Activated CD8-positive, alpha-beta memory T cell treated with anti-CD3 and anti-CD28 coated beads for 36 hours (primary cell): Measurements from ENCODE around the gene NLRP6. TPM values are rescaled to one million over a fixed set of nuclear protein-coding genes. Genes with fewer than 3 reads are reported as not detected.
"Not testable (repeated sequence)": the region's sequence is repeated elsewhere in the genome, so short reads cannot be mapped to it uniquely, and the experiment has no call there.

Experiments used
- CTCF ChIA-PET: fragments of 350-600 bp; sonication (Branson Sonifier 250); formaldehyde crosslinking; loops from one replicate; lab custom pipeline; 2021; ENCODE audit warnings: antibody characterized with exemption; lab: Charles Lee
- POLR2A ChIA-PET: fragments of 350-600 bp; sonication (Branson Sonifier 250); formaldehyde crosslinking; loops from one replicate; lab custom pipeline; 2021; ENCODE audit warnings: antibody characterized with exemption; lab: Charles Lee
- total RNA-seq, 2 experiments: library from RNA; stranded (reverse); gene quantifications; one replicate each; pipeline ENCODE4 v1.2.3, GENCODE V29; 2021

Gene NLRP6
- total RNA-seq, 2 experiments from 2014 or later, result 1.5 to 1.8 TPM

DNA sequence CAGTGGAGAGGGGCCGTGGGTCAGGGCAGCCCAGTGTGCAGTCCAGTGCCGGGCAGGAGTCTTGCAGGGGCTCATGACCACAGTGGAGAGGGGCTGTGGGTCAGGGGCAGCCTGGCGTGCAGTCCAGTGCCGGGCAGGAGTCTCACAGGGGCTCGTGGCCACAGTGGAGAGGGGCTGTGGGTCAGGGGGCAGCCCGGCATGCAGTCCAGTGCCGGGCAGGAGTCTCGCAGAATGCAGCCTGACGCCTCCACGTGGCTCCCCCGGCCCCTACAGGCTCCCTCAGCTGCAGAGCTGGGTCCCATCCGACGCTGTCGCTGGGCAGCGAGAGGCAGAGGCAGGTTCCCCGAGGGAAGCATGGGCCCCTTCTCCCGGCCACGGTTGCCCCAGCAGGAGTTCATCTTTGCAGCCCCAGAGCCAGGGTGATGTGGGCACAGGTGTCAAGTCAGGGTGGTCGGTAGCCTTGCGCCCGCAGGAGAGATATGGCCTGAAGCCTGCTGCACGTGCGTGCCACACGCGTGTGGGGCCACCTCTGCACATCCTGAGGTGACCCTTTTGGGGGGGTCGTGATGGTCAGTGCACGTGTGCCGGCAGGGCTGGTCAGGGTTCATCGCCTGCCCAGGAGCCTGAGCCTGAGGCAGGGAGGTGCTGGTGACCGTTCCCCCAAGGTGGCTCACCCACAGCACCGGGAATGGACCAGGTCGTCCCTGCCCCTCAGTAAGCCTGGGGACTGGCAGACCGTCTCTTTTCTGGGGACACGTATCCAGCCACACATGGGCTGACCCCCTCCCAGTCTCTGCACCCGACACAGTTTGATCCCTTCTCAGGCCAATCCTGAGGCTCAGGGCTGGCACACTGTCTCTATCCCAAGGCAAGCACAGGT lies 18.2 kb downstream of the NLRP6 start:
- POLR2A ChIA-PET, result no interaction called here
- CTCF ChIA-PET, result interaction anchor here (2.6 kb wide), 1 partner anchor 9 kb away, joined by 17 read pairs; no protein-coding TSS in a partner anchor

DNA sequence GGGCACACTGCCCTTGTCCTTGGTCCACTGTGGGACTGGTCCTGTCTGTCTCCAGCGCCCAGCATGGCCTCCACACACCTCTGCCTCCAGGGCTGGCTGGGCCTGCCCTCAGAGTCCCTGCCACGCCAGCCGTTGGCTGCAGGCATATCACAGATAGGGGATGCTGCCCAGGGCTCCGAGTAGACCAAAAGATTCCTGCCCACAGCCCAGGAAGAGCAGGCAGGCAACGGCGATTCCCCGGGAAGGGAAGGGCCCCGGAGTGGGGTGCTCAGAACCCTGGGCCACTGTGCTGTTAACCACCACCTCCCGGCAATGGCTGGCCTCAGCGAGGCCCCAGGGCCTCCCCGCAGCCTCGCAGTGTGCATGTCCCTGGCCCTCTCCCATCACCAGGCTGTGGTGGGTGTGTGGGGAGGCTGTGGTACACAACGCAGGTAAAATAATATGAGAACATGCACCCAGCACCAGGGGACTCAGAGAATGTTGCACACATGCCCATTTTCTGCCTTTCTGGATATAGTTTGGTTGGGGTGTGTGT lies 18.9 kb downstream of the NLRP6 start:
- POLR2A ChIA-PET, result interaction anchor here (0.6 kb wide), 1 partner anchor 85 kb away, joined by 3 read pairs; no protein-coding TSS in a partner anchor
- CTCF ChIA-PET, result no interaction called here

DNA sequence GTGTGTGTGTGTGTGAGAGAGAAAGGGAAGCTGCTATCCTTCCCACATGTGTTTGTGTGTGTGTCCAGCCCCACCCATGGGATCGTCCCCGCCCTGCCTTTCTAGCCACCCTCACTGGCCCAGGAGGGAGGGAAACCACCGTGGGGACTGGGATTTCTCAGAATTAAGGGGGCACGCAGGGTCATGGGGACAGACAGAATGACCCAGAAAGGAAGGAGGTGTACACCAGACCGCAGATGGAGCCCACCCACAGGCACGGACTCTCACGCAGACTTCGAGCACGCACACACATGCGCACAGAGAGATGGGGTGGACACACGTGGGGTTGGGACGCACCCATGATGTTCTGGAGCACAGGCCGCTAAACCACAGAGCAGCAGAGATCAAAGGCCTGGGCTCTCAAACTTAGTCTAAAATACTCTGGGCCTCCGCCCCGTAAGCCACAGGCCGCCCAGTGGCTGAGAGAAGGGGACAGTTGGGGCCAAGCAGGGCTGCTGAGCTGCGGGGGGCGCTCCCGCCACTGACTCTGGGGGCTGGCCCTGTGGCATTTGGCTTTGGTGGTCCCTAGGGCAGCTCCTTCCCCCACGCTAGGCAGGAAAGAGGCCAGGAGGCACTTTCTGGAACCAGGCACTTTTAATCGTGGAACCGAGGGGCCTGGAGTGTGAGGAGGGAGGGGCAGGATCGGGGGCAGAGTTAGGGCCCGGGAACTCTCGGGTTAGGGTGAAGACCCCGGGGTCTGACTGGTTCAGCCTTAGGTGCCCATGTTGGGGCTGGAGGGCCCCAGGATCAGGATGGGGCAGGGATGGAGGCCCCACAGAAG lies 19.6 kb downstream of the NLRP6 start:
- CTCF ChIA-PET, result no interaction called here
- POLR2A ChIA-PET, result interaction anchor here (0.6 kb wide), 1 partner anchor 84 kb away, joined by 3 read pairs; no protein-coding TSS in a partner anchor

DNA sequence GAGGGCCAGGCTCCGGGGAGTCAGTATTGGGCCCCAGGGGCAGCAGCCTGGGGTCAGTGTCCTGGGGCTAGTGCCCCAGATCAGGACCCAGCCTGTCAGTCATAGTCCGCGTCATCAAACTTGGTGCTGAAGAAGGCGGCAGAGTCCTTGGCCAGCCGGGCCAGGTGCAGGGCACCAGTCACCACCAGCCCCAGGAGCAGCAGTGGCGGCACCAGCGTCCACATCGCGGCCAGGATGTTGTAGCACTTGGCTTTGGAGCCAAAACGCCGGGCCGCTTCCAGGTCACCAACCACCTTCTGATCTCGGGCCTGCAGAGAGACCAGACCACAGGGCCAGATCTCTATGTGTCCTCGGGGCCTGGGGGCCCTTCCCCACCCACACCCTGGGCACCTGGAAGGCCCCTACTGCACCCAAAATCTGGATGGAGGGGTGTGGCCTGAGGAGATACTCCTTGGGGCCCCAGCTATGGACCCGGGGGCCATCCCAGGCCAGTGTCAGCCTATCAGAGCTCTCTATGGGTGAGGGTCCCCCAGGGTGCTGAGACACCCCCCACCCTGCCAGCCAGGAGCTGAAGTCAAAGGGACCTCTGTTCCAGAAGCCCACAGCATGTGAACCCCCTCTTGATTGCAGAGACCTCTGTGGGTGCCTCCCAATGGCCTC lies 20.3 kb downstream of the NLRP6 start:
- POLR2A ChIA-PET, result no interaction called here
- CTCF ChIA-PET, result interaction anchor here (0.6 to 1.7 kb wide), 3 partner anchors 8 to 248 kb away, joined by 3 to 4 read pairs (median 3); no protein-coding TSS in a partner anchor

GRCh38 chr11:299081-299891 lies 21.1 kb downstream of the NLRP6 start, which contains the start of gene IFITM5:
TSS of gene IFITM5 (minus strand) at chr11:299526. CDS start at chr11:299490, 36 bp downstream.
- POLR2A ChIA-PET, result no interaction called here
- CTCF ChIA-PET, result interaction anchor here (0.6 to 1.7 kb wide), 4 partner anchors 9 to 247 kb away, joined by 3 to 4 read pairs (median 3); no protein-coding TSS in a partner anchor

DNA sequence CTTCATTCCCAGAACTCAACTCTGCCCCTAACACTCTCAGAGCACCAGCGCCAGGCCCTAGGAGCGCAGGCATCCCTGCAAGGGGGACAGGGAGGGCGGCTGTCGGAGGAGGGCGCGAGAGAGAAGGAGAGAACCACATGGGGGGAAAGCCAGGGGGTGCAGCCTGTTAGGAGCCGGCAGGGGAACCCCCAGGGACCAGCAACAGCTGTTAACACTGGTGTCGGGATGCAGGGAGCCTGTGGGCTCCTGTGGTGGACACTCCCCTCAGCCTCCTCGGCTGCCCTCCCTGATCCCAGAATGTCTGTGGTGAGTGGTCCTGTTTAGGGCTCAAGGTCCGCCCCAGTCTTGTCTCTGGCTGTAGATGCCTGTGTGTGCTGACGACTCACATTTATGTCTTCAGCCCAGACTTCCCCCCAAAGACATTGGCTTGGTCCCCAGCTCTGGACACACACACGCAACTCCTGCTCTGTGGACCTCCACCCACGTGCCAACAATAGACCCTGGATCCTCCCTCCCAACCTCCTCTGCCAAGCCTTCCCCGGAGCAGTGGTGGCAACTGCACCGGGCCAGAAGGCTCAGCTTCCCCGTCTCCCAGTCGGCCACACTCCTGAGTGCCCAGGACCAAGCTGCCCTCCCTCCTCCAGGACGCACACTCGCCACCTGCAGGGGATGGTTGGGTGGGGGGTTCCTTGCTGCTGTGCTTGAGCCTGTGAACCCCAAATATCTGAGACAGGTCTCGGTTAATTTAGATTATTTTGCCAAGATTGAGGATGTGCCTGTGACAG lies 21.9 kb downstream of the NLRP6 start:
- ChIA-PET POLR2A (no interaction called here), CTCF (interaction anchor here (1.1 to 1.8 kb wide), 6 partner anchors 10 to 62 kb away, joined by 3 to 4 read pairs (median 3); partner anchors contain the start of gene PGGHG)

GRCh38 chr11:303363-303762 lies 25.2 kb downstream of the NLRP6 start:
- POLR2A ChIA-PET, result no interaction called here
- CTCF ChIA-PET, result interaction anchor here (0.7 kb wide), 1 partner anchor 14 kb away, joined by 4 read pairs; no protein-coding TSS in a partner anchor

DNA sequence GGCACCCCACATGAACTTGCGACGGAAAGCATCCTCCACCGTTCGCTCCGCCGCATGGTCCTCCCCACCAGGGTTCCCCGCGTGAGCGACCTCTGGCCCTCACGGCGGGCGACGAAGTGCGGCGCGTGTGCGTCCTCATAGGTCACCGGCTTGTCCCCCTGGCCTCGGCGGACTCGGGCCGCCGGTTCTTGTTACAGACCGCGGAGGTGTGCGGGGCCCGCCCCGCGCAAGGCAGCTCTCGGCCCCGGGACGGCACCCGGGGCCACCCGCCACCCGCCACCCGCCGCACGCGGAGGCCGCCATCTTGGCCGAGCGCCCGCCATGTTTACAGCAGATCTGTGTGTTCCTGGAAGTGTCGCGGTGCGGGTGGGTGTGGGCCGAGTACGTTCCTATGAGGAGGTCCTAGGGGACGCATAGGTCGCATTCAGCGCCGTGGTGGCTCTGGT lies 25.9 kb downstream of the NLRP6 start:
- POLR2A ChIA-PET, result no interaction called here
- CTCF ChIA-PET, result interaction anchor here (0.9 to 3.6 kb wide), 4 partner anchors 9 to 22 kb away, joined by 4 to 17 read pairs (median 12); partner anchors contain the start of gene PGGHG

DNA sequence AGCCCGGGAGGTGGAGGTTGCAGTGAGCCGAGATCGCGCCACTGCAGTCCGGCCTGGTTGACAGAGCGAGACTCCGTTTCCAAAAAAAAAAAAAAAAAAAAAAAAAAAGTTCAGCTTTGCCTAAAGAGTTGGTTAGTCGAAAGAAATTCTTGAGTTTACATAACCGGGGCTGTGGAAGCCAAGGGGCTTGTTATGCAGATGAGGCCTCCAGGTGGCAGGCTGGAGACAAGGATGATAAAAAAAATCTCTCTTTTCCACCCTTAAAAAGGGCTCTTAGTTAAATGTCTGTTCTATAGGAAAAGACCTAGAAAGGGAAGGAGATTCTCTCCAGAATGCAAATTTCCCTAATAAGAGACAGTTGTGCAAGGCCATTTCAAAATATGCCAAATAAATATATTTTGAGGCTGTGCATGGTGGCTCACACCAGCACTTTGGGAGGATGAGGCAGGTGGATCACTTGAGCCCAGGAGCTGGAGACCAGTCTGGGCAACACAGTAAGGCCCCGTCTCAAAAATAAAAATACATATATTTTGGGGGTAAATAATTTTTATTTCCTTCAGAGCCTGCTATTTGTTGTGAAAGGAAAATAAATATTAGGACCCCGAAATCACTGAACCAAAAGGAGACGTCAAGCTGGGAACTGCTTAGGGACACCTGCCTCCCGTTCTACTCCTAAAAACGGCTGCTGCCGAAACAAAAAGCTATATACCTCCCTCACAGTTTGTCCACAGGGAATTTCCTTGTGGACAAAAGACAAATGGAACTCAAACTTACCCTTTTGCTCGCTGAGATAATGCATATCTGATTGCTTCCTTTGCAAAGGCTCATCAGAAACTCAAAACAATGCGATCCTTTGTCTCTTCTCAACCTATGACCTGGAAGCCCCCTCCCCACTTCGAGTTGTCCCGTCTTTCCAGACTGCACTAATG lies 27.0 kb downstream of the NLRP6 start:
- ChIA-PET CTCF (interaction anchor here (0.7 to 3.6 kb wide), 17 partner anchors 10 to 518 kb away, joined by 3 to 17 read pairs (median 5); partner anchors contain the start of gene PGGHG), POLR2A (interaction anchor here (0.8 to 1.4 kb wide), 2 partner anchors 23 to 37 kb away, joined by 3 read pairs; no protein-coding TSS in a partner anchor)

GRCh38 chr11:305844-306211 lies 27.6 kb downstream of the NLRP6 start:
- ChIA-PET POLR2A (interaction anchor here (1.4 kb wide), 1 partner anchor 24 kb away, joined by 3 read pairs; no protein-coding TSS in a partner anchor), CTCF (interaction anchor here (0.7 to 3.6 kb wide), 17 partner anchors 9 to 517 kb away, joined by 3 to 17 read pairs (median 5); partner anchors contain the start of gene PGGHG)

- CTCF ChIA-PET, result interaction anchor here (0.7 to 3.6 kb wide), 9 partner anchors 8 to 211 kb away, joined by 3 to 17 read pairs (median 7); no protein-coding TSS in a partner anchor
- POLR2A ChIA-PET, result interaction anchor here (1.4 kb wide), 1 partner anchor 25 kb away, joined by 3 read pairs; no protein-coding TSS in a partner anchor
Measured at GRCh38 chr11:306645-307371, 28.6 kb downstream of the NLRP6 start.

DNA sequence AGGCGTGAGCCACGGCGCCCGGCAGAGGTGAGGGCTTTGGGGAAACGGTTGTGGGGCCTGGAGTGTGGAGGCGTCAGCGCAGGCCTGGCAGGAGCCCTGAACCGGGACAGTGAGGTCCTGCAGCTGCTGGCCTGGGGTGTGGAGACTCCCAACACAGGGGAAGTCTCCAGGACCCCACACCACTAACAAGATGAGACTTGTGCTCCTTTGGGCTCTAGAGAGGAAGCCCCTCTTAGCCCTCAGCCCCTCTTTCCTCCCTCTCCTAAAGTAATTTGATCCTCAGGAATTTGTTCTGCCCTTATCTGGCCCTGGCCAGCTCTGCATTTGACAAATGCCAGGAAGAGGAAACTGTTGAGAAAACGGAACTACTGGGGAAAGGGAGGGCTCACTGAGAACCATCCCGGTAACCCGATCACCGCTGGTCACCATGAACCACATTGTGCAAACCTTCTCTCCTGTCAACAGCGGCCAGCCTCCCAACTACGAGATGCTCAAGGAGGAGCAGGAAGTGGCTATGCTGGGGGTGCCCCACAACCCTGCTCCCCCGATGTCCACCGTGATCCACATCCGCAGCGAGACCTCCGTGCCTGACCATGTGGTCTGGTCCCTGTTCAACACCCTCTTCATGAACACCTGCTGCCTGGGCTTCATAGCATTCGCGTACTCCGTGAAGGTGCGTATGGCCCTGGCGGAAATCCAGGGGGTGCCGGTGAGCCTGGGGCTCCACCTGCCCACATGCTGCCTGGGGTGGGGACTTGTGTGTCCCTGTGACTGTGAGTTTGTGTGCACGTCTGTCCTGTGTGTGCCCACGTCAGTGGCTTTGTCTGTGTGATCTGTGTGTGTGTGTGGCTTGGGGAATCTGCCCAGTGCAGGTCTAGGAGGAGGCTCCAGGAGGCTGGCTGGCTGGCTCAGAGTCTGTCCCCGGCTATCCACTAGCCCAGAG lies 29.8 kb downstream of the NLRP6 start, which contains the start of gene IFITM2:
Gene IFITM2 (plus strand): TSS at position 51 of the 943 bp plus-strand sequence. CDS start 377 bp downstream, at position 428.
- CTCF ChIA-PET, result interaction anchor here (0.8 to 1.9 kb wide), 2 partner anchors 10 to 51 kb away, joined by 5 read pairs; no protein-coding TSS in a partner anchor
- POLR2A ChIA-PET, result not testable (repeated sequence)
